Adrenal gland (tissue), 12 donors: ENCODE measurements around the gene CUEDC1. TPM values are rescaled to one million over a fixed set of nuclear protein-coding genes. Genes with fewer than 3 reads are reported as not detected.
A peak's percentile ranks its signal among the peaks of the same experiment; 100 is the strongest.

ENCODE experiments used
- DNase-seq, 7 donors: peaks; one replicate each; pipeline ENCODE4 v3.0.0-alpha.2; 2019 to 2020
- H3K27ac ChIP-seq, 5 donors: fragments of 200-600 bp; sonication (generic) in 4 of 5; 1 replicate in 3 of 5; 2 replicates in 2 of 5; pipeline versions ENCODE4 v1.5.1 to v1.8.0; 2016 to 2020; ENCODE audit warnings: mild to moderate bottlenecking in 1 of 5
- H3K27me3 ChIP-seq: fragments of 200-600 bp; 2 replicates; pipeline ENCODE4 v1.8.0; 2021
- H3K36me3 ChIP-seq, 2 donors: fragments of 200-600 bp; replicated peaks in 1 of 2; 1 replicate in 1 of 2; 2 replicates in 1 of 2; pipeline versions ENCODE4 v1.5.1 to v1.8.0; 2018 to 2022
- H3K4me1 ChIP-seq, 2 donors: fragments of 200-600 bp; replicated peaks in 1 of 2; 1 replicate in 1 of 2; 2 replicates in 1 of 2; pipeline versions ENCODE4 v1.5.1 to v1.8.0; 2018 to 2021
- H3K4me3 ChIP-seq, 4 donors: fragments of 200-600 bp; sonication (generic) in 3 of 4; one replicate each; pipeline ENCODE4 v1.5.1; 2016 to 2018
- H3K9me3 ChIP-seq, 3 donors: fragments of 200-600 bp; sonication (generic) in 1 of 3; replicated peaks in 1 of 3; 1 replicate in 2 of 3; 2 replicates in 1 of 3; pipeline versions ENCODE4 v1.5.1 to v1.8.0; 2016 to 2021
- CTCF ChIP-seq, 6 experiments: fragments of 450-650 bp in 4 of 6; fragments of 200-600 bp in 2 of 6; sonication (generic) in 1 of 6; IDR thresholded peaks; 1 replicate in 5 of 6; 2 replicates in 1 of 6; pipeline versions ENCODE4 v1.5.1 to v1.8.0; 2016 to 2021; ENCODE audit warnings: antibody characterized with exemption in 6 of 6, mild to moderate bottlenecking in 2 of 6, moderate library complexity in 1 of 6
- POLR2A ChIP-seq, 2 donors: fragments of 450-650 bp; IDR thresholded peaks; one replicate each; pipeline ENCODE4 v1.6.1; 2017; ENCODE audit warnings: antibody characterized with exemption in 2 of 2, mild to moderate bottlenecking in 2 of 2, moderate library complexity in 1 of 2
- WGBS, 4 donors: extraction: QIAGEN DNeasy Blood & Tissue Kit in 2 of 4; methylation state at CpG; one replicate each; pipeline versions ENCODE4 v1.1.5 to v1.1.7; 2013 to 2017; 5-methylcytosine and 5-hydroxymethylcytosine counted together
- intact Hi-C, 2 donors: fragments of 100-400 bp; cut with DNase I; formaldehyde crosslinking; loops; one replicate each; pipeline versions ENCODE4 v1.14.1 to v1.15.0; 2022 to 2023
- polyA plus RNA-seq, 3 donors: library from polyadenylated mRNA; stranded (reverse); fragments of 200-250 nt in 2 of 3; fragments of 350-450 nt in 1 of 3; fragmentation: Illumina TruSeq in 1 of 3; extraction: RNeasy Lipid Tissue Mini Kit (QIAGEN cat#74804) in 1 of 3; gene quantifications; one replicate each; pipeline ENCODE4 v1.2.3, GENCODE V29; 2013 to 2014
- total RNA-seq, 9 donors: library from RNA; depleted of rRNA in 4 of 9; stranded (reverse); fragments of >200 nt in 4 of 9; fragments of 120-200 nt in 1 of 9; fragmentation: NEBNext Ultra II Directional in 1 of 9; extraction: Animal tissue kit (Norgen Biotek cat#: 25700) in 1 of 9; gene quantifications; one replicate each; pipeline versions ENCODE4 v1.1.0 to v1.2.4, GENCODE V29; 2013 to 2023
- donor health status: healthy with polysubstance abuse.
- donor health status: Bipolar disorder and iron deficiency.
- donor health status: DM: yes; HTN: yes; CAD: no.
- donor health status: DM: no; HTN: no; CAD: no.
- donor health status: DM: no; HTN: no; CAD: no.
- donor health status: DM: yes; HTN: yes; CAD: no.

Gene CUEDC1
- total and polyA plus RNA-seq, 12 donors: 9.4 to 47.3 (median 39.0) TPM

- Histone ChIP-seq H3K27ac (peak overlapping the region; percentile 53 to 87 (median 79)), H3K9me3 (no peaks in the 10 kb centered on the region), H3K27me3 (no peaks in the 10 kb centered on the region), H3K4me1 (peaks cover 22 to 56% of the 10 kb centered on the region in 2 donors), H3K4me3 (no peak overlapping the region), H3K36me3 (no peaks in the 10 kb centered on the region)
- TF ChIP-seq CTCF (IDR thresholded peaks at IDR 0.05): no peak
- TF ChIP-seq POLR2A (IDR thresholded peaks at IDR 0.05): peak in 1 of 2 donors; percentile 40
- intact Hi-C loops: no loop called here
- peak in 5 of 7 donors; percentile 43 to 71 (median 57) for DNase-seq
- WGBS, 4 donors: 12 to 22% (median 19%) methylated on average over 13 of the region's 13 CpGs
These were observed 34.1 kb downstream of the CUEDC1 start for GRCh38 chr17:57920916-57921703.

GRCh38 chr17:57919918-57920317, 35.3 kb downstream of the CUEDC1 start:
- no peak for DNase-seq
- Histone ChIP-seq H3K27me3 (no peaks in the 10 kb centered on the region), H3K36me3 (no peaks in the 10 kb centered on the region), H3K4me1 (peaks cover 33 to 68% of the 10 kb centered on the region in 2 donors), H3K27ac (no peak overlapping the region), H3K9me3 (no peaks in the 10 kb centered on the region), H3K4me3 (no peak overlapping the region)
- 90 to 98% (median 96%) methylated on average over 5 of the region's 5 CpGs for WGBS, 4 donors
- intact Hi-C loops: no loop called here
- TF ChIP-seq POLR2A (IDR thresholded peaks at IDR 0.05) (no peak), CTCF (IDR thresholded peaks at IDR 0.05) (no peak)

- Histone ChIP-seq H3K4me1 (peaks cover 33 to 81% of the 10 kb centered on the region in 2 donors), H3K27ac (peak overlapping the region in 2 of 5 donors; percentile 11 to 35), H3K36me3 (no peaks in the 10 kb centered on the region), H3K27me3 (no peaks in the 10 kb centered on the region), H3K4me3 (no peak overlapping the region), H3K9me3 (no peaks in the 10 kb centered on the region)
- TF ChIP-seq CTCF (IDR thresholded peaks at IDR 0.05) (no peak), POLR2A (IDR thresholded peaks at IDR 0.05) (no peak)
- WGBS, 4 donors: 66 to 79% (median 72%) methylated on average over 5 of the region's 5 CpGs
- intact Hi-C loops: no loop called here
- no peak for DNase-seq
These were observed 37.0 kb downstream of the CUEDC1 start for GRCh38 chr17:57918017-57918895.
